HepG2 (cell line): ENCODE data around the gene DNPH1. TPM values are rescaled to one million over a fixed set of nuclear protein-coding genes. Genes with fewer than 3 reads are reported as not detected.

Source experiments
- ATAC-seq: fragments of 200-7000 bp; cut with Tn5 transposase; 3 replicates; pipeline ENCODE4 v1.9.1; 2020; ENCODE audit warnings: mild to moderate bottlenecking, moderate library complexity
- BruUV-seq: library from RNA; stranded (reverse); fragments of 400-500 nt; replicated peaks from 2 replicates; lab custom pipeline; 2021; lab: Mats Ljungman, UMichigan
- CTCF ChIA-PET: fragments of 300-600 bp; formaldehyde crosslinking; extraction: SDS; loops from one replicate; lab custom pipeline; 2021; ENCODE audit warnings: low total read pairs, inconsistent platforms, low intra/inter-chr PET ratio; lab: Yijun Ruan, JAX
- POLR2A ChIA-PET: fragments of 350-600 bp; sonication (Branson Sonifier 250); formaldehyde crosslinking; loops from one replicate; lab custom pipeline; 2020; ENCODE audit warnings: antibody characterized with exemption, inconsistent platforms; lab: Yijun Ruan, JAX
- DNase-seq: peaks from one replicate; pipeline ENCODE4 v3.0.0-alpha.2; 2015; ENCODE audit warnings: low spot score
- FAIRE-seq: peaks from 3 replicates; lab custom pipeline; 2011; peaks lifted over from hg19 to GRCh38; lab: Jason Lieb, UNC
- H2AFZ ChIP-seq: one replicate; pipeline ENCODE4 v1.6.1; 2011; ENCODE audit warnings: low read length, inconsistent platforms
- H3K27ac ChIP-seq: fragments of 300-600 bp; 3 replicates; pipeline ENCODE4 v1.8.0; 2011; ENCODE audit warnings: mixed run types, mild to moderate bottlenecking, mixed read lengths, low read length, inconsistent platforms; ENCODE audit not compliant: insufficient read depth; ENCODE audit errors: extremely low read length
- H3K27me3 ChIP-seq, 2 experiments: fragments of 200-600 bp in 1 of 2; 2 replicates in 1 of 2; 3 replicates in 1 of 2; pipeline versions ENCODE4 v1.6.0 to v1.8.0; 2011; ENCODE audit warnings: low read length in 2 of 2, mild to moderate bottlenecking in 2 of 2, moderate library complexity in 2 of 2, inconsistent platforms in 1 of 2; ENCODE audit not compliant: insufficient read depth in 2 of 2, control insufficient read depth in 1 of 2
- H3K36me3 ChIP-seq, 2 experiments: fragments of 200-600 bp in 1 of 2; replicated peaks in 1 of 2; 2 replicates in 1 of 2; 3 replicates in 1 of 2; pipeline versions ENCODE4 v1.5.1 to v1.8.0; 2011; ENCODE audit warnings: low read length in 2 of 2, inconsistent platforms in 1 of 2; ENCODE audit not compliant: insufficient read depth in 2 of 2, control insufficient read depth in 1 of 2
- H3K4me1 ChIP-seq: 2 replicates; pipeline ENCODE4 v1.5.1; 2012; ENCODE audit warnings: low read length, inconsistent platforms; ENCODE audit not compliant: insufficient read depth
- H3K4me2 ChIP-seq: 2 replicates; pipeline ENCODE4 v1.6.0; 2011; ENCODE audit warnings: low read depth, low read length, inconsistent platforms
- H3K4me3 ChIP-seq, 3 experiments: fragments of 200-600 bp in 1 of 3; sonication (generic), shearing (Covaris generic) in 1 of 3; replicated peaks in 1 of 3; 2 replicates each; pipeline ENCODE4 v1.5.1; 2011 to 2016; ENCODE audit warnings: low read length in 3 of 3, inconsistent platforms in 2 of 3, low read depth in 2 of 3, mild to moderate bottlenecking in 2 of 3, control low read depth in 1 of 3, mixed read lengths in 1 of 3; ENCODE audit not compliant: insufficient read depth in 1 of 3
- H3K79me2 ChIP-seq: one replicate; pipeline ENCODE4 v1.6.1; 2011; ENCODE audit warnings: low read length, inconsistent platforms; ENCODE audit not compliant: insufficient read depth
- H3K9ac ChIP-seq: 2 replicates; pipeline ENCODE4 v1.6.0; 2011; ENCODE audit warnings: mild to moderate bottlenecking, low read depth, low read length, inconsistent platforms; ENCODE audit not compliant: insufficient read depth
- H3K9me3 ChIP-seq: 2 replicates; pipeline ENCODE4 v1.5.1; 2012; ENCODE audit warnings: mild to moderate bottlenecking, low read length
- H4K20me1 ChIP-seq: 2 replicates; pipeline ENCODE4 v1.6.0; 2011; ENCODE audit warnings: inconsistent platforms, mild to moderate bottlenecking, low read length, moderate library complexity; ENCODE audit not compliant: insufficient read depth
- ASH2L ChIP-seq: fragments of 300-600, 200-600 bp; sonication (generic); IDR thresholded peaks from 2 replicates; pipeline ENCODE4 v1.7.0; 2017; ENCODE audit warnings: low read depth, mild to moderate bottlenecking, moderate library complexity, mixed read lengths, low read length; ENCODE audit not compliant: insufficient read length
- CAMTA2 ChIP-seq: sonication (generic); formaldehyde crosslinking; IDR thresholded peaks from 2 replicates; pipeline ENCODE4 v1.4.0; 2020; ENCODE audit warnings: mild to moderate bottlenecking, missing genetic modification reagents, borderline replicate concordance
- FOXK2 ChIP-seq: fragments of 450-650 bp; IDR thresholded peaks from 2 replicates; pipeline ENCODE4 v1.6.1; 2016
- IRX3 ChIP-seq: sonication (generic); formaldehyde crosslinking; IDR thresholded peaks from 2 replicates; pipeline ENCODE4 v1.8.1; 2023; ENCODE audit warnings: mild to moderate bottlenecking, low read depth, missing genetic modification reagents, borderline replicate concordance
- MATR3 ChIP-seq: sonication (generic); formaldehyde crosslinking; IDR thresholded peaks from 2 replicates; pipeline ENCODE4 v1.4.0; 2020; ENCODE audit warnings: missing genetic modification reagents
- TOE1 ChIP-seq: sonication (generic); formaldehyde crosslinking; IDR thresholded peaks from 2 replicates; pipeline ENCODE4 v1.4.0; 2020; ENCODE audit warnings: mild to moderate bottlenecking, missing genetic modification reagents
- XBP1 ChIP-seq: sonication (generic); formaldehyde crosslinking; IDR thresholded peaks from 2 replicates; pipeline ENCODE4 v1.5.0; 2020; ENCODE audit warnings: missing genetic modification reagents
- XRCC5 ChIP-seq: fragments of 200-400 bp; formaldehyde crosslinking; optimal IDR thresholded peaks from 2 replicates; pipeline ENCODE3; 2017; ENCODE audit warnings: mild to moderate bottlenecking, low read length
- ZMYM4 ChIP-seq: sonication (generic); formaldehyde crosslinking; IDR thresholded peaks from 2 replicates; pipeline ENCODE4 v1.8.1; 2023; ENCODE audit warnings: mild to moderate bottlenecking, missing genetic modification reagents
- ZNF672 ChIP-seq: sonication (generic); formaldehyde crosslinking; IDR thresholded peaks from 2 replicates; pipeline ENCODE4 v1.8.1; 2022; ENCODE audit warnings: missing genetic modification reagents
- ZNF768 ChIP-seq: sonication (generic); formaldehyde crosslinking; IDR thresholded peaks from 2 replicates; pipeline ENCODE4 v1.4.0; 2020; ENCODE audit warnings: missing genetic modification reagents
- ZSCAN9 ChIP-seq: IDR thresholded peaks from 2 replicates; pipeline ENCODE4 v1.6.1; 2016; ENCODE audit warnings: borderline replicate concordance
- WGBS: methylation state at CpG from one replicate; pipeline ENCODE4 v1.1.6; 2017; ENCODE audit warnings: low lambda C conversion rate; 5-methylcytosine and 5-hydroxymethylcytosine counted together
- in situ Hi-C: cut with HindIII; loops from 2 replicates; pipeline ENCODE4 v1.10.0; 2017; ENCODE audit warnings: low pct_unique_long_range_greater_than_20kb; ENCODE audit not compliant: extremely low pct_ligation_motif_present
- intact Hi-C: fragments of 100-400 bp; cut with micrococcal nuclease; formaldehyde crosslinking; loops from one replicate; pipeline ENCODE4 v1.10.0; 2022; ENCODE audit not compliant: unreplicated experiment
- polyA plus RNA-seq, 8 experiments: library from polyadenylated mRNA; depleted of rRNA in 3 of 8; stranded (reverse) in 7 of 8; unstranded in 1 of 8; fragments of >200 nt; fragmentation: Illumina TruSeq in 4 of 8; extraction: Trizol in 4 of 8; gene quantifications; 2 replicates each; pipeline versions ENCODE4 v1.2.1 to v1.2.3, GENCODE V29; 2011 to 2016; ENCODE audit warnings: low read depth in 4 of 8, missing spikeins in 1 of 8, mixed read lengths in 1 of 8; ENCODE audit not compliant: insufficient read depth in 1 of 8
- total RNA-seq, 5 experiments: library from RNA; depleted of rRNA; stranded (reverse); fragments of >200 nt; fragmentation: Illumina TruSeq; extraction: Trizol; gene quantifications; 2 replicates each; pipeline ENCODE4 v1.2.3, GENCODE V29; 2016; ENCODE audit warnings: low read depth in 1 of 5
- TF ChIP-seq, protein P1 (sequence below): sonication (generic); formaldehyde crosslinking; IDR thresholded peaks from 2 replicates; pipeline ENCODE4 v1.8.0; 2022; ENCODE audit warnings: missing genetic modification reagents, mild to moderate bottlenecking, inconsistent platforms, borderline replicate concordance
- TF ChIP-seq, protein P2 (sequence below): sonication (generic); formaldehyde crosslinking; IDR thresholded peaks from 2 replicates; pipeline ENCODE4 v1.4.0; 2020; ENCODE audit warnings: missing genetic modification reagents, borderline replicate concordance

Gene DNPH1
- total and polyA plus RNA-seq, 2 of the 13 experiments (the other 11 are each of a cell fraction or from before 2014, with no cell fraction given) = 56.5 to 75.1 TPM

DNA sequence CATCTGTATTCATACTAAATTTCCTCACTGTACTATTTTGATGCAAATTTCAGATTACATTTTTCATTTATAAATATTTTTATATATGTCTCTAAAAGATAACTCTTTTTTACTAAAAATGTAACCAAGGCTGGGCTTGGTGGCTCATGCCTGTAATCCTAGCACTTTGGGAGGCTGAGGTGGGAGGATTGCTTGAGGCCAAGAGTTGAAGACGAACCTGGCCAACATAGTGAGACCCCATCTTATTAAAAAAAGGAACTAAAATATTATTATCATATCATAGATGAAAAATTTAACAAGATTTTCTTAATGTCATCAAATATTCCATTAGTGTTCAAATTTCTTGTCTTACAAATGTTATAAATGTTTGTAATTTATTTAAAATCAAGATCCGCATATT, 6.6 kb upstream of the DNPH1 start:
- CTCF ChIA-PET = no interaction called here
- H3K9me3 ChIP-seq = no peaks in the 10 kb centered on the region
- no peak overlapping the region for H3K27ac ChIP-seq
- no peak for DNase-seq
- no peak overlapping the region for H3K4me2 ChIP-seq
- H3K9ac ChIP-seq = no peak overlapping the region
- H2AFZ ChIP-seq = no peak overlapping the region
- no TSS peak for BruUV-seq
- TF ChIP-seq ZNF672 = no peak
- TF ChIP-seq, protein P1, sequence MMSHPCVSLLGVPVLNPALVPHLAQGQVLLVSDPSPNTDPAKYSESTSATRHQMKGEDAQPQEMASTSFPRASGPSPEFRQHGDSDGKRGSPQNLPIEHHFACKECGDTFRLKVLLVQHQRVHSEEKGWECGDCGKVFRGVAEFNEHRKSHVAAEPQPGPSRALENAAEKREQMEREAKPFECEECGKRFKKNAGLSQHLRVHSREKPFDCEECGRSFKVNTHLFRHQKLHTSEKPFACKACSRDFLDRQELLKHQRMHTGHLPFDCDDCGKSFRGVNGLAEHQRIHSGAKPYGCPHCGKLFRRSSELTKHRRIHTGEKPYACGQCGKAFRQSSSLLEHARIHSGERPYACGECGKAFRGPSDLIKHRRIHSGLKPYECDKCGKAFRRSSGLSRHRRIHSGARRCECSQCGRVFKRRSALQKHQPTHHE (CRISPR knock-in tag) = no peak
- no peak for TF ChIP-seq ASH2L
- no peak for TF ChIP-seq MATR3
- no peak for TF ChIP-seq XRCC5
- no peak for TF ChIP-seq IRX3 (CRISPR knock-in tag)
- TF ChIP-seq TOE1 = no peak
- no peak for TF ChIP-seq CAMTA2 (CRISPR knock-in tag)
- no peak for TF ChIP-seq FOXK2
- no peak for TF ChIP-seq ZMYM4 (CRISPR knock-in tag)
- TF ChIP-seq XBP1 (CRISPR knock-in tag) = no peak
- TF ChIP-seq ZSCAN9 (CRISPR knock-in tag) = no peak
- TF ChIP-seq, protein P2, sequence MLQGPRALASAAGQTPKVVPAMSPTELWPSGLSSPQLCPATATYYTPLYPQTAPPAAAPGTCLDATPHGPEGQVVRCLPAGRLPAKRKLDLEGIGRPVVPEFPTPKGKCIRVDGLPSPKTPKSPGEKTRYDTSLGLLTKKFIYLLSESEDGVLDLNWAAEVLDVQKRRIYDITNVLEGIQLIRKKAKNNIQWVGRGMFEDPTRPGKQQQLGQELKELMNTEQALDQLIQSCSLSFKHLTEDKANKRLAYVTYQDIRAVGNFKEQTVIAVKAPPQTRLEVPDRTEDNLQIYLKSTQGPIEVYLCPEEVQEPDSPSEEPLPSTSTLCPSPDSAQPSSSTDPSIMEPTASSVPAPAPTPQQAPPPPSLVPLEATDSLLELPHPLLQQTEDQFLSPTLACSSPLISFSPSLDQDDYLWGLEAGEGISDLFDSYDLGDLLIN (CRISPR knock-in tag) = no peak
- TF ChIP-seq ZNF768 (CRISPR knock-in tag) = no peak
- TF ChIP-seq, all 625 proteins: peak for 0
- in situ Hi-C loops (no loop called here), intact Hi-C loops (no loop called here)
- WGBS = 48% methylated on average over 2 of the region's 2 CpGs
- H3K4me3 ChIP-seq = no peak overlapping the region
- ATAC-seq (no peak), FAIRE-seq (no peak)
- no peaks in the 10 kb centered on the region for H3K36me3 ChIP-seq
- H4K20me1 ChIP-seq = no peaks in the 10 kb centered on the region
- H3K4me1 ChIP-seq = peaks cover 19% of the 10 kb centered on the region
- no peaks in the 10 kb centered on the region for H3K79me2 ChIP-seq
- peaks cover 0 to 21% of the 10 kb centered on the region in 2 experiments; a peak in 3 of 5 replicates for H3K27me3 ChIP-seq
- POLR2A ChIA-PET = no interaction called here
